ENCODE data around the gene MEGF6.

MEGF6 gene

DNA sequence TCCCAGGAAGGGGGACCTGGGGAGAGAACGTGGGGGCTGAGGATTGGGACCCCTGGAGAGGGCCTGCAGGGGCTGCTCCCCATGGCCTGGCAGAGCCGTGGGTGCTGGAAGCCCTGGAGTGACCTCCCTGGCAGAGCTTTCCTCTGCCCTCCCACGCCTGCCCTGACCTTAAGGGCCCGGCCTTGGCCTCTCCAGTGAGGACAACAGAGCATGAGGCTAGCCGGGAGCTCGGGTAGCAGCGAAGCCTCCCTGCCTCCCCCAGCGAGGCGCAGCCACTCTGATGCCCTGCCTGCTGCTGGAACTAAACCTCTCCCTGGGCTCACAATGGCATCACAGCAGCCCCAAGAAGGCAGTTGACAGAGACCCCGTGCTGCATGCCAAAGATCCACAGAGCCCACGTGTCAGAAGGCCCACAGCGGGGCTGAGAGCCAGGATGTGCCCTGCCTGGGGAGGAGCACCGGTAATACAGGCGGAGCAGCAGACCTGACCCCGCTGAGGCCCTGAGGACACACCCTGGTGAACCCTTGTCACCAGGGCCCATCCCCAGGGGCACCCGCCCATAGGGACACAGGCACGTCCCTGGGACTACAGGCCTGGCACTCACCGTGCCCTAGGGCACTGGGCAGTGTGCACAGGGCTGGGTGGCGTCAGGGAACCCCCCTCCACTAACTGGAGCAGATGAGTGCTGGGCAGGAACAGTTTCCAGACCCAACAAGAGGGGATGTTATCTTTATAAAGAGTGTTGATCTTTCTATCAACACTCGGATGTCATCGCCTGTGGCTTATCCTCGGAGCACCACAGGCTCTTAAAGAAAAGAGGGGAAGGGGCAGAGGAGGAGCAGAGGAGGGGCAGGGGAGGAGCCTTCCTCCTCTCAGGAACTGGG lies 108.4 kb downstream of the MEGF6 start:
- no peak for DNase-seq (ENCODE audit: low read depth)

DNA sequence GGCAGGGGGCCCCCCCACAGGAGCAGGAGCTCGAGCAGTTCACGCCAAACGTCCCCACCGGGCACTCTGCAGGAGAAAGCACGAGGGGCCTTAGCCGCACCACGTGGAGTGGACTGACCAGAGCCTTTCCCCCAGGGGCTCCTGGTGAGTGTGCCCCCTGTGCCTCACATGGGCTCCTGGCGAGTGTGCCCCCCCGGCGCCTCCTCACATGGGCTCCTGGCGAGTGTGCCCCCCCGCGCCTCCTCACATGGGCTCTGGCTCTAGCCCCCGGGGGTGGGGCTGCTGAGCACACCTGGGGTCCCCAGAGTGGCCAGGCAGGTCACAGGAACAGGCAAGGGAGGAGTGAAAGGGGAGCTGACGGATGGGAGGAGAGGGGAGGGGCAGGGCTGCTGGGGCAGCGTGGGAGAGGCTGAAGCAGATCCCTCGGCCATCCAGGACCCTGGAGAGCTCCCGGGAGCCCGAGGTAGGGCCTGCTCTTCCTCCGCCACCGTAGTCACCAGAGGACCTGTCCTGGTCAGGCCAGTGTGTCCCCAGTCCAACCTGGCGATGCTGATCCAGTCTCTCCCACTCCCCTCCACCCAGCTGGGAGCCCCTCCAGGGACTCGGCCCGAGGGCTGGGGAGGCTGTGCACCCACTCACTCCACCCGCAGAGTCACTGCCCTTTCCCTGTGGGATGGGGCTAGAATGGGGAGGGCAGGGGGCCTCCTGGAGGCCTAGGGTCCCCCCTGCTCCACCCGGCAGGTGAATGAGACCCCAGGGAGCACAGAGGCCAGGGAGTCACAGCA lies 109.3 kb downstream of the MEGF6 start:
- DNase-seq (ENCODE audit: low read depth) = peak; percentile 51

- no peak for DNase-seq (ENCODE audit: low read depth)
Observed at GRCh38 chr1:3501437-3501836, 109.9 kb downstream of the MEGF6 start.

GRCh38 chr1:3500265-3500835 lies 111.0 kb downstream of the MEGF6 start:
- no peak for DNase-seq (ENCODE audit: low read depth)

DNA sequence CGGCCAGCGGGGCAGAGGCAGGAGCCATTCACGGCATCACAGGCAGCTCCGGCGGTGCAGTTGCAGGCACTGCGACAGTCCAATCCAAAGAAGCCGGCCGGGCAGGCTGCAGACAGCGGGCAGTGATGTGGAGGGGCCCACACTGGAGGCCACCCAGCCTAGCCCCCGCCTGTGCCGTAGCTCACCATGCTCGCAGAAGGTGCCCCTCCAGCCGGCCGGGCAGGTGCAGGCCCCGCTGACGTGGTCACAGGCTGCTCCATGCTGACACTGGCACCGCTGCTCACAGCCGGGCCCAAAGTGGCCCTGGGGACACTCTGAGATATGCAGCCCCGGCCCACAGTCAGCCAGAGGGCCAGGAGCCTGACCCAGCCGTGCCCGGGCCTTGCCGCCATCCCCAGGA lies 111.7 kb downstream of the MEGF6 start:
- DNase-seq (ENCODE audit: low read depth) = no peak

DNA sequence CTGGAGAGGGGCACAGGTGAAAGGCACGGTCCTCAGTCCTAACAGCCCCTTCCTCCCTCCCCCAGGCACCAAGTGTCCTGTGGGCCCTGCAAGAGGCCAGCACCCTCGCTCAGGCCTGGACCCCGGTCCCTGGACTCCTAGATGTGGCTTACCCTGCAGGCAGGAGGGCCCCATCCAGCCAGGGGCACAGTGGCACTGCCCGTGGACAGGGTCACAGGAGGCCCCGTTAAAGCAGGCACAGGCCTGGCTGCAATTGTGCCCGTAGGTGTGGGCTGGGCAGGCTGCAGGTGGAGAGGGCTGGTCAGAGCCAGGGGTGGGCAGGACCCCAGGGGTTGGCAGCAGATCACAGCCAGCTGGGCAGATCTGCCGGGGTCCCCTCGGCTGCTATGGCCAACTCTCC lies 112.3 kb downstream of the MEGF6 start:
- no peak for DNase-seq (ENCODE audit: low read depth)

DNA sequence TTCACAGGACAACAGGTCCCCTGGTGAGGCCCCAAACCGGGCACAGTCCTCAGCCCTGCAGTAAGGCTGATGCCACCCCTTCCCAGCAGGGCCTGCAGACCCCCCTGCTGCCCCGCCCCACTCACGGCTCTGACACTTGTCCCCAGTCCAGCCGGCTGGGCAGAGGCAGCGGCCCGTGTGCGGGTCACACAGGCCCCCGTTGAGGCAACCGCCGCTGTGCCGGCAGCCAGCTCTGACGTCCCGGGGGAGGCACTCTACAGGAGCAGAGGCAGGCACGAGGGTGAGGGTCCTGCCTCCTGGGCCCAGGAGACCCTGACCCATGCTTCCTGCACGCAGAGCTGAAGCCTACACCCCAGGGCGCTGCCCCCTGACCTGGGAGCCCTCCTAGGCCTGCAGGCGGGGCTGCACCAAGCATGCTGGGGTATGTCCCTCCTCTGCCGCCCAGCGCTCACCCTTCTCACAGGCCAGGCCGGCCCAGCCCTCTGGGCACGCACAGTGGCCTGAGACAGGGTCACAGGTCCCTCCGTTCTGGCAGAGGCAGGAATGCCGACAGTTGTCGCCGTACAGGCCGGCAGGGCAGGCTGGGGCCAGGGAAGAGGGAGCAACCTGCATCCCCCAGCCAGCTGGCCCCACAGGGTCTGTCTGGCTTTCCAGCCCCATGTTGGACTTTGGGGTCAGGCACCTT lies 112.9 kb downstream of the MEGF6 start:
- no peak for DNase-seq (ENCODE audit: low read depth)

DNA sequence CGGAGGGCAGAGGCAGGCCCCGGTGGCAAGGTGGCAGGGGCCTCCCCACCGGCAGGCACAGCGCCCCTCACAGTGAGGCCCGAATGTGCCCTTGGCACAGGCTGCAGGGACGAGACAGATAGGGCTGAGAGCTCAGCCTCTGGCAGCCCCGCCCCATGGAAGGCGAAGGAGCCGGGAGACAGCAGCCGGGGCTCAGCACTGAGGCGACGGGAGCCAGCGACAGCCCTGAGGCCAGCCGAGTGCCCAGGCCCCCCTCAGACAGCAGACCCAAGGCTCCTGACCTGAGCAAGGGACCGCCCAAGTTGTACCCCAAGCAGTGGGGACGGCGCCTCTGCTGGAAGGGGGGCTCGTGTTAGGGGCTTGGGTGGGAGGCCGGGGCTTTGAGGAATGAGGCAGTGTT lies 113.8 kb downstream of the MEGF6 start:
- DNase-seq (ENCODE audit: low read depth) = no peak

DNA sequence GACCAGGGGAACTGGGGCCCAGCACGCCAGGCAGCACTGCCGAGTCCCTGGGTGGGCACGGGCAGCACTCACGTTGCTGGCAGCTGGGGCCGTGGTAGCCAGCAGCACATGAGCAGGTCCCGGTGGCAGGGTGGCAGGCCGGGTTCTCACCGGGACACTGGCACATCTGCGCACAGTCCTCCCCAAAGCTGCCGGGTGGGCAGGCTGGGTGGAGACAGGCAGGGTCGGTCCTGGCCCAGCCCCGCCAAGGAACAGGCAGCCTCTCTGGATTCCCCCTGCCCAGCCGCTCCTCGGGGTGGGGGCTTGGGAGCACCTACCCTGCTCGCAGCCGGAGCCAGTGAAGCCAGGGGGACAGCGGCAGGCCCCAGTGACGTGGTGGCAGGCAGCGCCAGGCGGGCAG lies 114.4 kb downstream of the MEGF6 start:
- no peak for DNase-seq (ENCODE audit: low read depth)

DNA sequence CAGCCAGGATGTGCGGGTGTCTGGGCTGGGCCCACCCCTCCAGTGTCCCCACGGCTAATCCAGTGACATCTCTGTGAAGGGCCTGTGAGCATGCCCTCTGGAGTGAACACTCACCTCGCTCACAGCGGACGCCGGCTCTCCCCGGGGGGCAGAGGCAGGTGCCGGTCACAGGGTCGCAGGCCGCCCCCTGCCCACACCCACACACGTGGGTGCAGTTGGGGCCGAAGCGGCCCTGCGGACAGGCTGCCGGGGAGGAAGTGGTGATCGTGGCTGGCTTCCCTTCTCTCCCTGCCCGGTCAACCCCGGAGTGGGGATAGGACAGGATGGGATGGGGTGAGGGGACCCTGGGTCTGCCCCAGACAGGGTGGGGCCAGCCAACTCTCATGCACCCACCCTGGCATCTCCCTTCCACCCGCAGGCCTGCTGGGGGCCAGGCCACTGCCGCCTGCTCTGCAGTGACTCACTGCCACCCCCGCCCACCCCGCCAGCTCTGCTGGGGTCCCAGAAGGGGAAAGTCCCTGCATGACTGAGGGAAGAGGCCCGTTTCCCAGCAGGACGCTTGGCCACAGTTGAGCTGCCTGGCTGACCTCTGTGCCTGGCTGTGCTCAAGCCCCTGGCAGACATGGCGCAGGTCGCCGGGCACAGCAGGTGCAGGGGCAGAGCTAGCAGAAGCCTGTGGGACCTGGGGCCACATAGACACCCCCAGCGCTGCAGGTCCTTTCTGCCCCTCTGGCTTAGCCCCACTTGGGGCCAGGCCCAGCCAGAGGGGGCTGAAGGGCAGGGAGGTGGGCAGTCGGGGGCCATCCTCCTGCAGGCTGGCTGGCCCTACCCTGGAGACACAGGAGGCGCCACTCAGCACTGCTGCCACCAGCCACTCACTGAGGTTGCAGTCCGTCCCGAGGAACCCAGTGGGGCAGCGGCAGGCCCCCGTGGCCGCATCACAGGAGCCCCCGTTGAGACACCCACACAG lies 115.2 kb downstream of the MEGF6 start:
- peak; percentile 22 for DNase-seq (ENCODE audit: low read depth)

GRCh38 chr1:3494321-3495308 lies 116.7 kb downstream of the MEGF6 start:
- no peak for DNase-seq (ENCODE audit: low read depth)

DNA sequence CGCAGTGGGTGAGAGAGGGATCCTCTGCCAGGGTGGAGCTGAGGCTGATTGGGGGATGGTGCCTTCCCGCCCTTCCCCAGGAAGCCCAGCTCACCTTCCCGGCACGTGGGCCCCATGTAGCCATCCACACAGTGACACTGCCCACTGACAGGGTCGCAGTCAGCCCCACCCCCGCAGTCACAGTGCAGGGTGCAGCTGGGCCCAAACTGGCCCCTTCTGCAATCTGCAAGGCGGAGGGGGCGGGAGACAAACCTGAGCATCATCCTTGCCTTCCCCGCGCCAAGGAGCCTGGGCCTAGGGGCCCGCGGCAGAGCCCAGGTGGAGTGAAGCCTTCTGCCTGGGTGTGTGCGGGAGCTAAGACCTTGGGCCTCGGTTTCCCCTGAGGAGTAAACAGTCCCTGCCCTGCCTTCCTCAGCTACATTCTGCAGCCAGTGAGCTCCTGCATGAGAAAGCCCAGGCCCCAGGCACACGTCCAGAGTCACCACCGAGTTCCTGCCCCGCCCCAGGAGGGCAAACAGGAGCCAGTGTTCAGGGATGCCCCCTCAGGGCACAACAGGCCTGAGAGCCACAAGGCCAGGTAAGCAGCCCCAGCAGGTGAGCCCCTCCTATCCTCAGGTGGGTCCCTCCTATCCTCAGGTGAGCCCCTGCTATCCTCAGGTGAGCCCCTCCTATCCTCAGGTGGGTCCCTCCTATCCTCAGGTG lies 118.6 kb downstream of the MEGF6 start:
- DNase-seq (ENCODE audit: low read depth) = no peak

GRCh38 chr1:3491291-3492246 lies 119.7 kb downstream of the MEGF6 start:
- peak; percentile 27 for DNase-seq (ENCODE audit: low read depth)

DNA sequence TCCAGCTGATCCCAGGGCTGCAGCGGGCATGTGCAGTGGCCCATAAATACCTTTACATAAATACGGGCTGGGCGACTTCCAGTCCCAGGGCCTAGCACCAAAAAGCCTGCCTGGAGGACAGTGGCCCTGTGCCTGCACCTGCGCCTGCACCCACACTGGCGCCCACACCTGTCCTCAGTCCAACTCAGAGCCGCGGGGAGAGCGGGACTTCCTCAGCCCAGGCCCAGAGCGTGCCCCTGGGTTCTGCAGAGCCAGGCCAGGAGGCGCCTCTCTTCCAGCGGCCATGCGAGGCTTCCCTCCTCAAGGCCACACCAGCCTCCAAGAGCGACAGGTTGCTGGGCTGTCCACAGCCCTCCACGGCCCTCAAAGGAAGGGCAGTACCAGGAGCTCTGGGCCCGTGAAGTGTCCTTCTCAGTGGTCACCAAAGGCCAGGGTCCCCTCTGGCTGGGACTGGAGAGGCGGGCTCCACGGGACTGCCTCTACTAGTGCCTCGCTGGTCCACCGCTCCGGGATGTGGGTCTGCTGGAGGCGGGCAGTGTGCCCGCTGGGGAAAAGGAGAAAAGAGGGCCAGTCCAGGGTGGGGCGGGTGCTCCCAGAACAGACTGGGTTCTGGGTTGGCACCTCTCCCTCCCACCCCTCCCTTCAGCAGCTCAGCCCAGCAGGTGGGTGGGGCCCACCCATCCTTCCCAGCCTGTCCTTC lies 121.1 kb downstream of the MEGF6 start:
- DNase-seq (ENCODE audit: low read depth) = no peak

DNA sequence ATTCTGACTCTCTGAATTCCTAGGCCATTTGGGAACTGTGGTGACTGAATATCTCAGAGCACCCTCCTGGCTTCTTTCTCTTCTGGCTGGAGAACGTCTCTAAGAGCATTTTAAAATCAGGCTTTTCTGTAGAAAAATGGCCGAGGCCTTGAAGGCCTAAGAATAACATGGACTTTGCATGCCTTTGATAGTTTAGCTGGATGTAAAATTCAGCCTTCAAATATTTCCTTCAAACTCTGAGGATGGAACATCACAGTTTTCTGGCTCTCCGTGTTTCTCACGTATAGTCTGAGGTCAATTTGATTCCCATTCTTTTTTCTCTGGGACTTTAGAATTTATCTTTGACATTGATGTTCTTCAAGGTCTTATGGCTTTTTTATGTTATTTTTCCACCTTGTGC lies 122.9 kb downstream of the MEGF6 start:
- no peak for DNase-seq (ENCODE audit: low read depth)

DNA sequence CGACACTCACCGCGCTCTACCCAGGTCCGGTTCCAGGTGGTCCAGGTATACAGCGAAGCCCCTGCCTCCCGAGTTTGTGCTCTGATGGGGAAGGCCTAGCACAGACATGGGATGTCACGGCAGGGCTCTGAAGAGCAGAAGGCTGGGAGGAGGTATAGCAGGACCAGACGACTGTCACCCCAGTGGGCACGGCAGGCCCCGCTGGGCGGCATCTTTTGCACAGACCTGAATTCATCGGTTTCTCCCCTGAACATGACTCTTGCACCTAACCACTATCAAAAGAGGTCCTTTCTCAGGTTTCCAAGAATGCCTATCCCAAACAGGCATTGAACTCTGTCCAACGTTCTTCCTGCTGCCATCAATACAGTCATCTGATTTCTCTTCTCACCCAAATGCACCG lies 126.3 kb downstream of the MEGF6 start:
- DNase-seq (ENCODE audit: low read depth) = no peak

DNA sequence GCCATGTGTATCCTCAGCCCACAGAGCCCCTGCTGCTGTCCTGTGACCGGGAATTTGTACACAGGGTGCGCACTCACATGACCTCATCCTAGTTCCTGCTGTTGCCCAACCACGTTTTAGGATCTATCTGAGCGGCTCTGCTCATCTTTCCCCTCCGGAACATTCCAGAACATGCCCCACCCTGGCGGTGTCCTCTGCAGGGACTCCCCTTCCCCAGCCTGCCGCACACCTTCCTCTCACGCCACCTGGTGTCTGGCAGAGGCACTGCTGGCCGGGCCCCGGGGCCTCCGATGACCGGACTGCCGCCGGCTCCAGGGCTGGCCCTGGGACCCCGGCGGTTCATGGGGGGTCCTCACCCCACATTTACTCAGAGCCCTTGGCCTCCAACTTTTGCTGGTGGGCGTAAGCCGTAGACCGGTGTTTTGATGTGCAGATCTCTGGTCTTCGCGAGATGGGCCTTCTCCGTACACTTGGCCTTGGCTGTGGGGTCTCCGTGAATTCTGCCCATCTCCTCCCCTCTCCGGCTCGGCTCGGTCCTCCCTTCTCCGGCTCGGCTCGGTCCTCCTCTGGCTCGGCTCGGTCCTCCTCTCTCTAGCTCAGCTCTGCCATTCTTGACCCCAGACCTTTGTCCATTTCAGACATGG lies 127.4 kb downstream of the MEGF6 start:
- no peak for DNase-seq (ENCODE audit: low read depth)
